HG03139 (cell line): ENCODE measurements around the gene NKG7.
"Not testable (repeated sequence)": the region's sequence is repeated elsewhere in the genome, so short reads cannot be mapped to it uniquely, and the experiment has no call there.

Source experiments
- ATAC-seq: cut with Tn5 transposase; IDR thresholded peaks from one replicate; pipeline ENCODE4 v1.9.1; 2021; ENCODE audit not compliant: unreplicated experiment

Gene NKG7, protein sequence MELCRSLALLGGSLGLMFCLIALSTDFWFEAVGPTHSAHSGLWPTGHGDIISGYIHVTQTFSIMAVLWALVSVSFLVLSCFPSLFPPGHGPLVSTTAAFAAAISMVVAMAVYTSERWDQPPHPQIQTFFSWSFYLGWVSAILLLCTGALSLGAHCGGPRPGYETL

DNA sequence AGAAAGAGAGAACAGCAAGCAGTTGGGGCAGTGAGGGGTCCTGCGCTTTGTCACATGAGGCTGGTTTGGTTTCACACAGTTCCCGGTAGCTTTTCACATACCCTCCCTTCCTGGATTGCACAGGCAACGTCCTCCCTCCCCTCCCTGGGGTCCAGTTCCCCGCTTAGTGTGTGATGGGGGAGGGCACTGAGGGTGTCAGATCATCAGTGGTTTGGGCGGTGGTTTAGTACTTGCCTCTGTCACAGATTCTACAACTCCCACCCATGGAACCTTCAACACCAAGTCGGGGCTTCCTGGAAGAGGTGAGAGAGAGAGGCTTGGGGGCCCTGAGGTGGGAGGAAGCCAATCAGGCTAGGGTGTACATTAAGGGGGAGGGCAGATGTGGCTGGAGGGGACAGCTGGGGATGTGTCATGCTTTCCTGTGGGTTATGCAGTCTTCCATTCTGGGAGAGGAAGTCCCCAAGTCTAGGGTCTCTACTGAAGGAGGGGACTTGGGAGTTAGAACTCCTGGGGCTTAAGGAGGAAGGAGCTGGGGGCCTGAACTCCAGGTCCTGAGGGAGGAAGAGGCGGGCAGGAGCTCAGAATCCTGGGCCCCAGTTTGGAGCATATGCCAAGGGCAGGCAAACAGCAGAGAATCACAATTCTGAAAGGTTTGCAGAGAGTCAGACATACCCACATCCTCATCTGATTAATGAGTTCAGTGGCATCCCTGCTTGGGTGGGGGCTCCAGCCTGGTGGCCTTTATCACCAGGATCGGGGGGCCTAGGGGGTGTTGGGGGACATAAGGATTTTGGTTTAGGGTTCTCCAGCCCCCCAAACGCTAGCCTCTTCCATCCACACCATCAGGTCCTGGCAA, at the start of gene NKG7:
Gene NKG7 (minus strand): TSS at position 6 of the 856 bp plus-strand sequence. CDS start 119 bp downstream, outside the sequence.
- peak; percentile 36 for ATAC-seq

DNA sequence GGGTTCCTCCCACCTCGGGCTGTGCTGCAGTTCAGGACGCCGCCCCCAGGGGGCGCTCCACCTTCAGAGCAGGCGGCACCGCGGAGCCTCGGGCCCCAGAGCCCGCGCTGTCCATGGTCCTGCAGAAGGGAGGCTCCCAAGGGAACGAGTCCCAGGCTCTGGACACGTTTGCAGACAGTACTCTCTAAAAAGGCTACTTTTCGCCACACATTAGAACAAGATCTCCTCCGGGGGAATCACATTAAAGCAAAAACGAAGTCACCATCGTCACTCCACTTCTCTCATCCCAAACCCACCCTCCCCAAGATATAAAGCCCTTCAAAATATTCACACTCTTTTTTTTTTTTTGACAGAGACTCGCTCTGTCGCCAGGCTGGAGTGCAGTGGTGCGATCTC, 49.6 kb upstream of the NKG7 start:
- ATAC-seq = no peak

DNA sequence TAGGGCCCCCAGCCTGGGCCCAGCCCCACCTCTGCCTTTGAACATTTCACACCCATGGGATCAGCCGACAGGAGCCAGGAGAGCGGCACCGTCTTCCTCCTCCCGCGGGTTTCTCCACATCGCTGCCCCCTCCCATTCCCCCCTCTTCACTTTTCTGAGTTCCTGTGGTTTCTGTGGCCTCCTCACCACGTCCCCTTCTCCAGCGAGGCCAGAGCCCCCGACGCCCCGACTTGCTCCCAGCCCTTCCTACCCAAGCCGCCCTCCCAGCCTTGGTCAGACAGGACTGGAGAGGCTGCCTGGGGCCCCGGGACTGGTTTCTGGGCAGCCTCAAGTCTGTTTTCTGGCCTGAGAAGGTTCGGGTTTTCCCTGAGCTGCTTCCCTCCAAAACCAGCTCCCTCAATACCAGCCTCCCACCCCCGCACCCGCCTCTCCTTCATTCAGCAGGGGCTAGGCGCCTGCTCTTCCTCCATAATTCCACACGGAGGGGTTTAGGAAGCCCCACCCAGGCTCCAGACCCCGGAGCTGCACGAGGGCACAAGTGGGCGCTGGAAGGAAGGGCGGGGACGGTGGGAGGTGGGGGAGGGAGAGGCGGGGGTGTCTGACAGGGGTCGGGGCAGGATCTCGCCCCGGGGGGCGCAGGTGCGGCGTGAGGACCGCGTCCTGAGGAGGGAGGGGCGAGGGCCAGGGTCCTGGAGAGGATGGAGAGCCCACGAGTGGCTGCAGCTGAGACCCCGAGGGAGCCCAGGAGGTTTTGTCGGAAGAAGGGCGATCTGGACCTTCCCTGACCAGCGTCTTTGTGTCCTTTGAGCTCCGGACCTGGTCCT, 49.0 kb upstream of the NKG7 start:
- no peak for ATAC-seq

DNA sequence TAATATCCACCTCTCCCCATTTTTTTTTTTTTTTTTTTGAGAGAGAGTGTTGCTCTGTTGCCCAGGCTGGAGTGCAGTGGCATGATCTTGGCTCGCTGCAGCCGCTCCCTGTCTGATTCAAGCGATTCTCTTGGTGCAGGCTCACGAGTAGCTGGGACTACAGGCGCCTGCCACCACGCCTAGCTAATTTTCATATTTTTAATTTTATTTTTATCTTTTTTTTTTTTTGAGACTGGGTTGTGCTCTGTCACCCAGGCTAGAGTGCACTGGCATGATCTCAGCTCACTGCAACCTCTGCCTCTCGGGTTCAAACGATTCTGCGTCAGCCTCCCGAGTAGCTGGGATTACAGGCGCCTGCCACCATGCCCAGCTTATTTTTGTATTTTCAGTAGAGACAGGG, 48.1 kb upstream of the NKG7 start:
- not testable (repeated sequence) for ATAC-seq

DNA sequence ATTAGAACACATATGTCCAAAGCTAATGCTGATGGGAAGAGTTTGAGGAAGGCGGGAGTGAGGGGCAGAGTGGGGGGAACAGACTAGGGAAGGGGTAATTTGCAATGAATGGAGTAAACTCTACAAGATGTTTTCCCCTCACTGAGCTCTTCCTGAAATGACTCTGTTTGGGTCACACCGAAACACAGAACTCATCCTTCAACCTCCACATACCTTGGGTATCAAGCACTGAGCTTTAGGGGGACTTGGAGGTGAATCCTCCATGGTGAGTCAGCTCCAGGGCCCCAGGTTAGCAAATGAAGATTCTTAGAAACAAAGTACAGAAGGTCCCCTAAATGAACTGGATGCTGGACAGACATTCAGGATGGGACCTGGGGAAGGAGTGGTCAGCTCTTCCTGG, 46.3 kb upstream of the NKG7 start:
- no peak for ATAC-seq

DNA sequence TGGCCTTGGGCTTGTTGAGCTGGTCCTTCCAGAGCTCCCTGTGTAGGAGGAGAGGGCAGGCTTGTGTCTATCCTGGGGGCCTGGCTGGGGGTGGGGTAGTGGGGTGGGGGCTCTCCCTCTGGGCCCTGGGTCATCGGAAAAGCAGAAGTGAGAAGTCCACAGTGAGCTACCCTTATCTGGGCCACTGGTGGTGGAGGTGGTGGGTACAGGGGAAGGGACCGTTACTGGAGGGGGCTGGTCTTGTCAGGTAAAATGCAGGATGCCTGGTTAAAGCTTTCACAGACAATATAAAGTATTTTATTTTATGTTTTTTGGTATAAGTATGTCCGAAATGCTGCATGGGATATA, 45.3 kb upstream of the NKG7 start:
- ATAC-seq = peak; percentile 11

DNA sequence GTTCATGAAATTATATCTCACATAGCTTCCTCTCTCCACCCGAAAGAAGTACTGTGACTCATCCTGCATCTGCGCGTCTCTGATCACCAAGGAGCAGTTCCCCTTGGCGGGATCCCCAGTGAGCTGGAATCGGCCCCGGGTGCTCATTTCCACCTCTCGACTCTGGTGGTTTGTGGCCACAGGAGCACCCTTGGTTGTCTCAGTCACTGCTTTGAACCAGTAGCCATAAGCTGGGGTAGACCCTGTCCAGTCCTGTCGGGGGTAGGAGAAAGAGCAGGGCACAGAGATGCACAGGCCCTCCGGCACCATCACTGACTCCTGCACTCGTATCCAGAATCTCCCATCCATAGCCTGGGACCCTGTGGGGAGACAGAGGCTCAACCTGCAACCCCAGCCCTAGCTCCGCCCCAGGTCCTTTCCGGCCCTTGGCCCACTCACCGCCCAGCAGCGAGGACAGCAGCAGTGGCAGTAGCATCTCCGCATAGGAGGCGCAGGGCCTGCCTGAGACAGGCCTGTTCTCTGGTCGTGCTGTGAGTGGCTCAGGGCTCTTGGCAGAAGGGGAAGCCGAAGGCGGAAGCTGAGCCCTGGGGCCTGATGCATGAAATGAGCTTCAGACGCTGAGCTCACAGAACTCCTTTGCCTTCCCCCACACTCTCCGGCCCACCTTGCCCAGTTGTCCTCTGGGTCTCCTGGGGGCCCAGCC, 44.8 kb upstream of the NKG7 start, which contains the start of gene SIGLEC10:
Gene SIGLEC10 (minus strand): TSS at position 536 of the 703 bp plus-strand sequence. CDS start 61 bp downstream, at position 475.
- peak; percentile 68 for ATAC-seq

DNA sequence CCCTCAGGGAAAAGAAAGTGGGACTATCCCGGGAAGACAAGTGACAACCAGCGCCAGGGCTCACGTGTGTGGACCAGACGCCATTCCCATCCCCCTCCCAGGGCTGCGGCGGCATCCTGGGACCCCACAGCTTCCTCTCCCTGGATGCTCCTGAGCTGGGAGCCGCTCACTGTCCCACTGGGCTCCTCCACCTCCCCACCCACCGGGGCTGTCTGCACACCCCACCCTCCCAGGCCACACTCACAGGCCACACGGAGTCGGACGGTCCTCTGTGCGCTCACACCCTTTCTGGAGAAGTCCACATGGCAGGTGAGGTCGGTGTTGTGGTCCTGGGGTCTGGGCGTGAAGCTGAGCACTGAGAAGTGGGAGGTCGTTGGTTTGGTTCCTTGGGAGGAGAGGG, 44.0 kb upstream of the NKG7 start:
- ATAC-seq = not testable (repeated sequence)

DNA sequence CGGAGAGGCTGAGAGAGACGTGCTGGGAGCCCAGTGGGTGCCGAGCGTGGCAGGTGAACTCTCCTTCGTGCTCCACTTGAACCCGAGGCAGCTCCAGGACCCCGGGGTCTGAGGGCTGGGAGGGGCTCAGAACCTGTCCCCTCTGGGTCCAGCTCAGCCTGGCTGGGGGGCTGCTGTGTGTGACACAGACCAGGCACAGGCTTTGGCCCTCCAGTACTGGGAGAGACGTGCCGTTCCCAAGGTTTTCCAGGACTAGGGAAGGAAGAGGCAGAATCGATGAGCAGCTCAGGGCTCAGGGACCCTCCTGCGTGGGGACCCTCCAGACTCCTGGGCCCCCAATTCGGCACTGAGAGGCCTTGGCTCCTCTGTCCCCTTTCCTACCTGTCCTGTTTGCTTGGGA, 42.7 kb upstream of the NKG7 start:
- ATAC-seq = no peak

DNA sequence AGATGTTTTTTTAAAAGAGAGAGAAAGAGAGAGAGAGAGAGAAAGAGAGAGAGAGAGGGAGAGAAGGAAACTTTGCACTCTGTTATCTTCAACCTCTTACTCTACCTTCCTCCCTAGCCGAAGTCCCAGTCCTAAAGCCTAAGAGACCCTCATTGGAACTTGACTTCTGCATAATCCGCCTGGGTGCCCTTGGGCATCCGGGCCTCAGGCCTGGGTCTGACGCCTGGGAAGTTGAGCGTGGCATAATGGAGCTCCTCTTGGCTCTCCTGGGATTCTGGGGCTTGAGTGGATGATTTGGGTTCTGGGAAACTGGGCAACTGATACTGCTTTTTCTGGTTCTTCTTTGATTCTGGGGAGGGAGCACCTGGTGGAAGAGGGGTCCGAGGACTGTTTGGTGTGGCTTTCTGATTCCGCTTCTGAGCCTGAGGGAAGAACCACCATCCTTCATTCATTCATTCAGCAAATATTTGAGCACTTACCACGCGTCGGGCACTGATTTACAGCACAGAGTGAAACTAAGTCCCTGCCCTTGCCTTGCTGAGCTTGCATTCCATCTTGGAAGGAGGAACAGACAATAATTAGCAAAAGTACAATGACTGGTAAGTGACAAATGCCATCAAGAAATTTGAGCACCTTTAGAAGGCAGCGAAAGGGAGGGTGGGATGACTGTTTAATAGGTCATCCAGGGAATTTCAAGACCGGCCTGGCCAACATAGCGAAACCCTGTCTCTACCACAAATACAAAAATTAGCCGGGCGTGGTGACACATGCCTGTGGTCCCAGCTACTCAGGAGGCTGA, 38.7 kb upstream of the NKG7 start:
- no peak for ATAC-seq

DNA sequence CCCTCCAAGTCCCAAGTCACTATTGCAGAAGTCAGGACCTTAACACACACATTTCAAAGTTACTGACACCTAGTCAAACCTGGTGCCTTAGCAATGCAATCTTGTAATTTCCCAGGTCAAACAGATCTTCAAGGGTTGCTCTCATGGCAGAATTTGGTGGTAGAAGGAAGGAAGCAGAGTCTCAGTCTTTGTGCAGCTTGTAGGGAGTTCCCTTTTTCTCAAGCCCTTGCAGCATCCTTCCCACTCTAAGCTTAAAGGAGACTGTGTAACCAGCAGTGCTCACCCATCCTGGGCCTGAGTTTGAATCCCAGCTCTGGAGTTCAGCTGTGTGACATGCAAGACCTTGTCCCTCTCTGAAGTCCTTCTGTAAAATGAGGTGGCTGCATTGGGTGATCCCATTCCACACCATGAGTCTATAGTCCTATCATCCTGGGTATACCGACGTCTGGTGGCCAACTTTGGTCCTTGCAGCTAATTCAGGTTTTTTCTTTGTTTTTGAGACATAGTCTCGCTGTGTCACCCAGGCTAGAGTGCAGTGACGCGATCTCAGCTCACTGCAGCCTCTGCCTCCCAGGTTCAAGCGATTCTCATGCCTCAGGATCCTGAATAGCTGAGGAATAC, 35.2 kb upstream of the NKG7 start:
- ATAC-seq = no peak

DNA sequence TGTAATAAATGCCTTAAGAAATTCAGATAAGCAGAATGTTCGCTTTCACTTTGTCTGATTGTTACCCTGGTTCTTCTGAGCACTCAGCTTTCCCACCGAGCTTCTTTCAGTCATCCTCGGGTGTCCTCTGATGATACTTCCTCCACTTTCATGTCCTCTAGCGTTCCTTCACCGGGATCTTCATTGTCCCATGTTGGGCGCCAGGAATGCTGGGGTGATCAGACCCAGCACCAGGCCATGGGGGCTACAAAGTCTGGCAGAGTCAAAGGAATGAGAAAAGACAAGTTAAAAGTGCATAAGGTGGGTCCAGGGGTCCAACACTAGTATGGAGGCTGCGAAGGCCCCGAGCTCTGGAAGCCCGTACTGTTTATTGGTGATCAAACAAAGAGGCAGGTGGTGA, 29.7 kb upstream of the NKG7 start:
- ATAC-seq = no peak

DNA sequence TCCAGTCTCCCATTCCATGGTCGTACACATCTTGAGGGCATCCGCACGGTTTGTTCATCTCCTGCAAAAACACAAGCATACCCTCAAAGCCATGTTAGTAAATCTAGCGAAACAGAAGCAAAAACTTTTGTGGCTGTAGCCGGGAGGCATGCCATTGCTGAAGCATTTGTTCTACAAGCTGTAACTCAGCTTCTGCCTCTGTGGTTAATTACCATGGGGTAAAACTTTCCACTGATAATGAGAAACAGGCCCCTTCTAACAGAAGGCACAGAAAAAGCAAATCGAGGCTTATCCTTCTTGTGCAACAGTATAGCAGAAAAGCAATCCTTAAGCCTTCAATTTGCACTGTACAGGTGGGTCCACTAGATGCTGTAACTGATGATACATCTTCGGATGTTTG, 27.5 kb upstream of the NKG7 start:
- not testable (repeated sequence) for ATAC-seq

DNA sequence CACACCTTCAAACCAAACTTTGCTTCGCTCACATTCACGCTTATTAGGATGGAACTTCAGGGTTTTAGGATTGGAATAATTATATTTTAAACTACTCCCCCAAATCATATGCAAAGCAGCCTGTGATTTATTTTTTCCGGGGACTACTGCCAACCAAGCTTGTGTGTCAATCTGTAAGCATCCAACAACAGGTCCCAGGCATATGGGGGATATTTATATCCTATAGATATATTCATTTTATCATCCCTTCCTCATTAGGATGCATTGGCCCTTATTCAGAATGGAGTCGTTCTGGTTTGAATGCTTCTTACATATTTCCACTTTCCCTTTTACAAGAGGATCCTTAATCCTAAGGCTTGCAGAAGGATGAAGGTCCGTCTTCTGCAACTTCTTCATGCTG, 26.8 kb upstream of the NKG7 start:
- no peak for ATAC-seq

DNA sequence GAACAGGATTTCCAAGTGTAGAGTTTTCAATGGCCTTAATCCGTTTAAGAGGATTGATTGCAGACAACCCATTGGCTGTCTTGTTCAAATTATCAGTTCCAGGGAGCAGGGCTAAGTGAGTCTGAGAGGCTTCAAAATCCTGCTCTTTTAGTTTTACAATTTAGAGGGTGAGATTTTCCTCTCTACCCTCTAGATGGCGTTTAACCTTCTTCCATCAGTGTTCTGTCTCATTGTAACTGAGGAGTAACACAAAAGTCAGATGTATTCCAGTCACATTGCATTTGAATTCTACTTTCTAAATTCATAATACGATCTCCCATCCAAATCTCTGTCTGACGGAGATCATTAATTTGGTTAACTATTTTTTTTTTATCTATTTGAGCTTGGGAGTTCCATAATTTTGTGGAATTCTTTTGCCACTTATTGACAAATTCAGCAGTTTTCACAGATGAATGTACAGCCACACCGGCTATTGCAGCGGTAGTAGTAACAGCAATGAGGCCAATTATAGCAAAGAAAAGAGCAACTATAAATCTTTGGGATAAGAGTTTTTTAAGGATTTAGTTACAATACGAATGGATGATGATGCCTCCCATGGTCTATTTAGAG, 25.7 kb upstream of the NKG7 start:
- no peak for ATAC-seq

DNA sequence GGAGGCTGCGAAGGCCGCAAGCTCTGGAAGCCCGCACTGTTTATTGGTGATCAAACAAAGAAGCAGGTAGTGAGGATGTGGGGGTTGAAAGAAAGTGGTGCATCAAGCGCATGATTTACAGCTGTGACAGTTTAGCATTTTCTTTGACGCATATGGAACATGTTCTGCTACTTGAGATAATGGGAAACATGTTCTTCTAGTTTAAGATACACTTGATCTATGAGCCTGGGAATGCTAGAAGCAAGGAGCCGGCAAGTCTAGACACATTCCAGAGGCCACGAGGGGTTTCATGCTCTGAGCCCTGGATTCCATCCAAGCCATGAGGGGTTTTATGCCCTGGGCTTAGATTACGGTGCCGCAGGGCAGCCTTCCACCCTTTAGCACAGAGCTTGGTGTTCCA, 25.0 kb upstream of the NKG7 start:
- ATAC-seq = not testable (repeated sequence)

DNA sequence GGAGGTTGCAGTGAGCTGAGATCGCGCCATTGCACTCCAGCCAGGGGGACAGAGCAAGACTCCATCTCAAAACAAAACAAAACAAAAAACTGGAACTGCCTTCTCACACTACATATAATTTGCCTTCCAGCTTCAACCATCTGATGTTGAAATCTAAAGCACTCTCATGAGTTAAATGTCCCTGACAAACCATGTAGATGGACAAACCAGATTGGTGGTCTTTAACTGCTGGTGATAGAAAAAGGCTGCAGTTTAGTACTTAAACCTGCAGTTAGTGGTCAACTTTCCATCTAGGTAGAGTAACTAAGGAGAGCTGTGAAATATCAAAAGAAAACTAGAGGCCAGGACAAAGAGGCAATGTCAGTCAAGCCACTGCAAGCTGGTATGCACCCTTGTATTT, 23.7 kb upstream of the NKG7 start:
- ATAC-seq = no peak

DNA sequence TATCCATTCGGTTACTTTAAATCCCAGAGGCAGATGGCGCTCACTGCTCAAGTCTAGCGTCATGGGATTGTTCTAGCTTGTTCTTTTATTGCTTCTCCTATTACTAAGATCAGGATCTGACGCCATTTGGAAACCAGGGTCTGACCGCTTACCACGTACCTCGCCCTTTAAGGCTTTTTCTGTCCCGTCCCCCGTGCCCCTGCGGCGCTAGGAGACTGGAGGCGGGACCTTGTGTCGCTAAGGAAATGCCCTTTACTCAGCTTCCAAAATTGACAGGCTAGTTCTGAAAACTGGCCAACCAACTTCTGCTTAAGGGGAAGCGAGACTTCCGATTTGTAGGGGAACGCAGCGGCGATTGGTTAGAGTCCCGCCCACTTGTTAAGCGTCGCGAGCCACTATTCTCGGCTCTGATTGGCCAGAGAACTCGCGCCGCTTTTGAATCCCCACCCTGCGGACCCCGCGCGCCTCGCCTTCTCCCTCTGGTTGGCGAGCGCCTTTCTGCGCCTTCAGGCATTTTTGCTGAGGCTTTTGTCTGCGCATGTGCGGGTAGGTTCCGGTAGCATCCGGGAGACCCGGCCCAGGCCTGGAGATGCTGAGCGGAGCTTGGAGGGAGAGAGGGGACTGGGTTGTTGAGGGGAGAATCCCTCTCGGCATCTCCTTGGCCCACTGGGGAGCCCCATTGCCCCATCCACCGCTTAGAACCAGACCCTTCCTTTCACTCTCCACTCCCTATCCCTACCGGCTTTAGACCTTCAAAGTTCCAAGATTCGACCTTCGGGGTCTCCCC, 21.8 kb upstream of the NKG7 start:
- ATAC-seq = peak; percentile 78

DNA sequence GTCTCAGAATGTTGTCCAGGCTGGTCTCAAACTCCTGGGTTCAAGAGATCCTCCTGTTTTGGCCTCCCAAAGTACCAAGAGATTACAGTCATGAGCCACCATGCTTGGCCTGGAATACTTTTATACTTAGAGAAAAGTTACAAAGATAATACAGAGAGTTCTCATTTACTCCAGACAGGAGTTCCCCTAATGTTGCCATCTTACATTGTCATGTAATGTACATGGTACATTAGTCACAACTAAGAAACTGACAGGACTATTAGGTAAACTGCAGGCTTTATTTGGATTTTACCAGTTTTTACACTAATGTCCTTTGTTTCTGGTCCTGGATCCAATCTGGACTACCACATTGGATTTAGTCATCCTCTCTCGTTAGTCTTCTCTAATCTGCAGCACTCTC, 20.2 kb upstream of the NKG7 start:
- no peak for ATAC-seq
